HG03045 (cell line): ENCODE data around the gene EIF5AL1.
"Not testable (repeated sequence)": the region's sequence is repeated elsewhere in the genome, so short reads cannot be mapped to it uniquely, and the experiment has no call there.

Source experiments
- ATAC-seq: cut with Tn5 transposase; IDR thresholded peaks from one replicate; pipeline ENCODE4 v1.9.1; 2021; ENCODE audit warnings: mild to moderate bottlenecking, moderate library complexity; ENCODE audit not compliant: unreplicated experiment

The EIF5AL1 gene

DNA sequence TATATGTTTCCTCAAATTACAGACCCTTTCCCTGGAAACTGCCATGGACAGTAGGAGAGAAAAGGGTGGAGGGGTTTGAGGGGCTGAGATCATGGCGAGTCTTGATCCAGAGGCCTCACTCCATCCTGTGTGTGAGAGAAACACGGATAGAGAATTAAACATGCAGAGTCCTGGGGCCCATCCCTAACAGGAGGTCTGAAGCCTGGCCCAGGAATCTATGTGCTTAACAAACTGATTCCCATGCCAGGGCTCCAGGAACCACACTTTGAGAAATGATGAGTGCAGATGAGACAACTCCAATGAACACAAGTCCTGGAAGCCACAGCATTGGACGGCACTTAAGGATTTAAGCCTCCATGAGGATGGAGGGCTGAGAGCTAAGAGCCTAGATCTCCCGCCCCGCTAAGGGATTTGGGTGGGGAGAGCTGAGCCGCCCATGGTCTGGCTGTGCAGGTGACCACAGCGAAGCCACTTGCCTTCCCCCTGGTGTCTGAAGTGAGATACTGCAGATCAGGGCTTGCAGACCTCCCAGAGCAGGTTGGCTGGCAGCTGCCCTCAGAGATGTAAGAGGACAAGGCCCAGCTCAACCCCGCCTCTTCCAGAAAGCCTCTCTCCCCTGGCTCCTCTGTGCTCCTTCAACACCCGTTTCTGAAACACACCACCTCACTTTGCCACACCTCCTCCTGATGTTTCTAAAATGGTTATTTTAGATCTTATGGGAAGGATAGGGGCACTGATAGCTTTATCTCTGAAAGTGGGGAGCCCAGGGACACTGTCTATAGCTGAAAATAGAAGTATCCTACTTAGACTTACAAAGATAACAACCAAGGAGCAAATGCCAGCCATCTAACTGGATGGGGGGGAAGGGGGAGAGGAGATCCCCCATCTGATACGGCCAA lies 24.8 kb upstream of the EIF5AL1 start:
- no peak for ATAC-seq

- no peak for ATAC-seq
Observed at GRCh38 chr10:79488336-79488735, 24.0 kb upstream of the EIF5AL1 start.

DNA sequence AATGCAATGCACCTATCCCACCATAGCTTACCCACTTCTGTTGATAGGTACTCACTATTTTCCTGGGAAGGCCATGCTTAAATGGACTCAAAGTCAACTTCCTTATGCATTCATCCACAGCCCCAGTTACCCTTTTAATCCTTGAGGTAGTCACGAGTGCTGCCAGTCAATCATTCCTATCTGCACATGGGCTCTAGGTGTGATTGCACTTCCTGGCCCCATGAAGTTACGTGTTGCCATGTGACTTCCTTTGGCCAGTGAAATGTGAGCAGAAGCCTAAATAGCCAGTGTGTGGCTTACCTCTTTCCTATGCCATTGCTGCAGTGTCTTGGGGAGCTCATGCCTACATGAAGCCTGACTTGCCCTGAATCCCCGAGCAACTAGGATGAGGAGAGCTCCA lies 23.5 kb upstream of the EIF5AL1 start:
- no peak for ATAC-seq

DNA sequence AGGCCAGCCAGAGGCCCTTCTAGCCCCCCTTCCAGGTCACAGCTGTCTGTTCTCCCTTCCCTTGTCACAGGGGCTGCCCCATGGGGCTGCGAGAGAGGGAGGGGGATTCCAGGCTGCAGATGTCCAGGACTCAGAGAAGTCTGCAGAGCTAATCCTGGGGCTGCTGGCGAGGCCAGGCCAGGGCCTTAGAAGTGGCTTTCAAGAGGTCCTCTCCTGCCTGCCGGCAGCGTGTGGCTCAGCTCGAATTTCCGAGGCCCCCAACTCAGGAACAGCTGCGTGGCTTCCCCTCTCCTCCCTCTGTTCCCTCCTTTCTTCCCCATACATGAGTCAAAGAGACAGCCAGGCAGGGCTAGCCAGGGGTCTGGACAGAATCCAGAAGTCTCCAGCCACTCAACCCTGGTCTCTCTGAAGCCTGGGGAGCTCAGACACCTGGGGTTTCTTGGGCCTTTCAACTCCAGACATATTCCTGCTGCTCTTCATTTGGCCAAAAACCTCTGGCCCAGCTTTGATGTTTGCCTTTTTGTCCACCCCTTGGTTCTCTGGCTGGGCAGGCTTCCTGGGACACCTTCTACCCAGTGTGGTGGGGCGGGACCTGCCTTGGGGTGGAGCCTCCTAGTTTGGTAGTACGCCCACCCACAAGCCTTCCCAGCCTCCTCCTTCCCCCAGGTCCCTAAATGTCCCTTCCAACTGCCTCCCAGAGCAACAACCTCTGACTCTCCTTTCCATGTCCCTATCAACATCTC lies 21.8 kb upstream of the EIF5AL1 start:
- no peak for ATAC-seq

DNA sequence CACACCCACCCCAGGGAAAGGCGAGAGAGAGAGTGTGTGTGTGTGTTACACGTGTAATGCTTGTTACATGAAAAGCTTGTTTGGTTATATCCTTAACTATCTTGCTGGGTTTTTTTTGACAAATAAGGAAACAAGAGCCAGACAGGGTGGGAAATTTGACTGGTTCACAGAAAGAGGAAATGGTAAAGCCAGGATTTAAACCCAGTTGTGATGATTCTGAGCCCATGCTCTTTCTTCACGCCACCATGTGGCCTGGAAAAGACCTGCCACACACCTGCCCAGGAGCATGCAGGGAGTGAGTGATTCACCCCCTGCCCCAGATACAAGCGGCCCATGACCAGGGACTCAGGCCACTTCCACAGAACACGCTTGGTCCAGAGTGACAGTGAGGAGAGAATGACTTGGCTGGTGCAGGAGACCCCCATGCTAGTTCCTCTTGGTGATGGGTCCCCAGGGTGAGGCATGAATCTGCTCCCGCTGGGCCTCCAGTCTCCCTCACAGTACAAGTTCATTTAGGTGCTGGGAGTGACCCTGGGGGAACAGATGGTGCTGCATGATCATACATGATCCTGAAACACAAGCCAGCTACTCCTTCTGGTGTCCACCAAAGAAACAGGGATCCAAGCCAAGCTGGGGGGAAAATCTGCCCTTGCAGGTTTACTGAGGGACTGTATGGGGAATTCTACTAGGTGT lies 21.0 kb upstream of the EIF5AL1 start:
- ATAC-seq = no peak

GRCh38 chr10:79492256-79492655 lies 20.1 kb upstream of the EIF5AL1 start:
- no peak for ATAC-seq

DNA sequence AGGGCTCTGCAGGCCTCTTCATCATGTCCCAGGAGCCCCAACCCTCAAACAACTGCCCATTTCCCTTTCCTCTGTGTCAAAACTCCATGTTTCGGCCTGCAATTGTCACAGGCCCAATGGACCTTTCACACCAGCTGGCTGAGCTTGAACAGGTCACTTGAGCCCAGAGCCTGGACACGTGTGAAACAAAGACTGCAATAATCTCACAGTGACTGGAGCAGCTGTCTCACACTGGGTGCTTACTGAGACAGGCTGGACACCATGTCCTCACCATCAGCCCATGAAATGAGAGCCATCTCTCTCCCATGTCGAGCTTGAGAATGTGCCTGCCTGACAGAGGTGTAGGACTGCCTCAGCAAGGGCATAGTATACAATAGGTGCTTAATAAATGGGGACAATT lies 19.5 kb upstream of the EIF5AL1 start:
- no peak for ATAC-seq

DNA sequence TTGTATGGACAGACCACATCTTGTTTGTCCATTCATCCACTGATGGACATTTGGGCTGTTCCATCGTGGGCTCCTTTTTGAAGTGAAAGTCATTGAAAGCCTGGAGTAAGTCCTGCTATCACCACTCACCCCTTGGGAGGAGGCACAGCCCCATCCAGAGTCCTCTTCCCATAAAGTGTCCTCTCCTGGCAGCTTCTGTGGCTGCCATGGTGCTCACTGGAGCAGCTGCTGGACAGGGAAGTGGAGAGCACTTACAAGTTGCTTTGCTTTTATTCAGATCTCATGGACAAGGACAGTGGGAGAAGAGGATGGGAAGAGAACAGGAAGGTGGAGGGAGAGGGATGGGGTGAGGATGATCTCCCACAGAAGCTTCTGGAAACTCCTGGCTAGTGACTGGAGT lies 18.5 kb upstream of the EIF5AL1 start:
- no peak for ATAC-seq

DNA sequence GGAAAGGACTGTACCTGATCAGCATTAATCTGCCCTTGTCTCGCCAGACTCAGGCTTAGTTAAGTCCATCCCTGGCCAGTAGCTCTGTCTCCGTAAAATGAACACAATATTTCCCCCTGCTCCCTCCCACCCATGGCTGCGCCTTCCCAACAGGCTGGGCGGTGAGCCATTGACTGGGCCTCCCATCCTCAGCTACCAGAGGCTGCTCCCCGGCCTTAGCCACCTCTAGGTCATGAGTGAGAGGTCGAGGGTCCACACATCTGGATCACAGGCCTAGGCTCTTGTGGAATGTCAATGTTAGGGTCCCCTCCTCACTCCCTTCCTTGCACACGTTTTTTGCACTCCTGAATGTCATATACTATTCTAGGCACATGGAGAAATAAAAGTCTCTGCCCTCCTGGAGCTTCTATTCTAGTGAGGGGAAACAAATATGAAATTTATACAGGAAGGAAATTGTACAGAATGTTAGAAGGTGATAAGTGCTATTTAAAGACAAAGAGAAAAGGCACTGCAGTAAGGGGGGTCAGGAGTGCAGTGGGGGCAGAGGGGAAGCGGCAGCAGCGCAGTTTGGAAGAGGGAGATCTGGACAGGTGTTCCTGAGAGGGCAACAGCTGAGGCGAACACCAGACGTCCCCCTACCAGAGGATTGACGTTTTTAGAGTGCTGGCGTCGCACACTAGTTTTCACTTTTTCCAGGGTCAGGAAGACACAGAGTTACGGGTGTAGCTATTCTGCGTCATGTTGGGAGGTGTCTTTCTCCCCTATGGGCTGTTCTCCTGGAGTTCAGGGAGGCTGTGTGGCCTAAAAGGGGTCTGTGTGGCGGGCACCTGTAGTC lies 17.2 kb upstream of the EIF5AL1 start:
- ATAC-seq = no peak

DNA sequence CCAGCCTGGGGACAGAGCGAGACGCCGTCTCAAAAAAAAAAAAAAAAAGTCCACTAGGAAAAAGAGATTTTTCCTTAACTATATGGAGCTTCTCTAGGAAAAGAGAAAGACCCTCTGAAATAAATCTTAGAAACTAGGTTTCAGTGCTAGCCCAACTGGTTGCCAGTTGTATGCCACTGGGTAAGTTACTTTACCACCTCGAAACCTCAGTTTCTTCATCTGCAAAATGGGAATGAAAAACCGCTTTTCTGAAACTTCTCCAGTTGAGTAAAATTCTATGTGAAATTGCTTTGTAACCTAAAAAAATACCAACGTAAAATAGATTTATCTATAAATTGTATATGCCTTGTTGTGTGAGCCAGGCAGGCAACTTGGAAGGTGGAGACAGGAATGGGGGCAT lies 16.5 kb upstream of the EIF5AL1 start:
- ATAC-seq = no peak

- ATAC-seq = no peak
Observed at GRCh38 chr10:79496896-79497295, 15.4 kb upstream of the EIF5AL1 start.

DNA sequence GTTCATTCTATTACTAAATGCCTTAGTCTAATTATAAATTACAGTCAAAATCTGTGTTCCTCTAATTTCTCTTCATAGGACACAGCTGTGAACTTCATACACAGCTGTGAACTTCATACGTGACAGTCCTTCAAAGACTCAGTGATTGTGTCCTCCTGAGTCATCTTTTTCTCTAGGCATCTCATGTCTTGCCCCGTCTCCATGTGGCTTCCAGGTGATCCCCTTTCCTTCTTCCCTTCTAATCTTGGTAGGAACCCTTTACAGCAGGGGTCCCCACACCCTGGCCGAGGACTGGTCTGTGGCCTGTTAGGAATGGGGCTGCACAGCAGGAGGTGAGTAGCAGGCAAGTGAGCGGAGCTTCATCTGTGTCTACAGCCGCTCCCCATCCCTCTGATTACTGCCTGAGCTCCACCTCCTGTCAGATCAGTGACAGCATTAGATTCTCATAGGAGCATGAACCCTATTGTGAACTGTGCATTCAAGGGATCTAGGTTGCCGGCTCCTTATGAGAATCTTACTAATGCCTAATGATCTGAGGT lies 14.0 kb upstream of the EIF5AL1 start:
- no peak for ATAC-seq

DNA sequence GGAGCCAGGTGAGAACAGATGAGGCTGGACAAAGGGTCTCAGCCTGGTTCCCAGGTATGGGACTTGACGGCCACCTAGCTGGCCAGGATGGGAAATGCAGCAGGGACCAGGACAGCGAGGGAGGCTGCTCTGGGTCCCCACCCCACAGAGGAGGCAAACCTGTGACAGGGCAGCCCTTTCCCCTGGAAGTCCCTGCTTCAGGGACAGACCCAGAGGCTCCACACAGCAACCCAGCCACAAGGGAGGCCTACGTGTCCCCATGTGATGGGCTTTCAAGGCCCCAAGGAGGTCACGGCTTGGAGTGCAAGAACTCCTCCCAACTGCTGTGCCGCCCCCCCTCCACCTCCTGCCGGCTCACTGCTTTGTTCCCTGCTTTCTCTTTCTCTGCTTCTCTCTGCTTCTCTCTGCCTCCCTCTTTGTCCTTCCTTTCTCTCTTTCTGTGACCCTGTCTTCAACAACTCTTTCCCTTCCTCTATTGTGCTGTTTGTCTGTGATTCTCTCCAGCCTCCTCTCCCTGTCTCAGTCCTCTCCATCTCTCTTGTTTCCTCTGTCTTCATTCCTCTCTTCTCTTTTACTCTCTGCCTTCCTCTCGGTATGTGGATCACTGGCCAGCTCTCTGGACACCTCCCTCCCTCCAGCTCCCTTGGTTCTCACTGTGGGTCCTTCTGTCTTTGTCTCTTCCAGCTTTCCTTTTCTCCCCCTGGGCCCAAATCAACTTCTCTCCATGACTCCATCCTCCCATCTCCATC lies 9.6 kb upstream of the EIF5AL1 start:
- no peak for ATAC-seq

DNA sequence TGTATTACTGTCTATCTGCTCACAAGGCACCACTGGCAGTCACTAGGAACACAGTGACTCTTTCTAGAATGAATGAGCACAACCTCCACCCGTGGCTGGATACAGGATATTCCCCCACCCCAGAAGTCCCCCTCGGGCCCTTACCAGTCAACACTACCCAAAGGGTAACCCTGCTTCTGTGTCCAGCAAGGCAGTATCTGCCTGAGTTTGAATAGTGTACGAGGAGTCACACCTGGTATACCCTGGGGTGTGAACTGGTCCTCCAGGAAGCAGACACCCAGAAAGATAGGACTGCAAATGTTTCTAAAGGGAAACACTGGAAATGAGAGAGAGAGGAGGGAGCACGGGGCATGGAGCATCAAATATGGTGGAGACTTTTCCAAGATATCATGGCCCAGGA lies 8.5 kb upstream of the EIF5AL1 start:
- not testable (repeated sequence) for ATAC-seq

DNA sequence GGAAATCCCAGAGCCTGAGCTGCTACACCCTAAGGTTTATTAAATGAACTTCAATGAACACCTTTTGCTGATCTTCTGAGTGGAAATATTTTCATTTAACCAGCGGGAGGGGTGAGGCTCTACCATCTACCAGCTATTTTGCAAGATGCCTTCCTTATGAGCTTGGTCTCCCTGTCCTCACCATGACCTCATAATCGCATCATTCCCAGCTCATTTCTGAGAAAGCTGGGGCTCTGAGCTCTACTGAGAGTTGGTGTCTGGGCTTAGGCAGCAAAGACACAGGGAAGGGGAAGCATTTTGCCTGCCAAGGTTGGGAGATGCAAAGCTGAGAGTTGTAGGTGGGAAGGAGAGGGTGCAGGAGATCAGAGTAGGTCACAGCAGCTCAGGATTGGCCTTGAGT lies 7.8 kb upstream of the EIF5AL1 start:
- not testable (repeated sequence) for ATAC-seq

DNA sequence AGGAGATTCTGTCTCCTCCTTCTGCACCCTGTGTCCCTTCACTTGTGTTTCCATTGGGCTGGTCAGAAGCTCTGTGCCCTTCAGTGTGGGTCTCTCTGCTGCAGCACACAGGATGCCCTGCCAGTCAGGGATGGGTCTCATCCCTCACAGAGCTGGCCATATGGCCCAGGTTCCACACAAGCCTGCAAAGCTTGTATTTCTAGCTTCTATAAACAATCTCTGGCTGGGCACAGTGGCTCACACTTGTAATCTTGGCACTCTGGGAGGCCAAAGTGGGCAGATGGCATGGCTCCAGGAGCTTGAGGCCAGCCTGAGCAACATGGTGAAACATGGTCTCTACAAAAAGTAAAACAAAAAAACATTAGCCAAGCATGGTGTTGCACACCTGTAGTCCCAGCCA lies 7.0 kb upstream of the EIF5AL1 start:
- ATAC-seq = not testable (repeated sequence)

GRCh38 chr10:79505829-79506228 lies 6.5 kb upstream of the EIF5AL1 start:
- no peak for ATAC-seq

- no peak for ATAC-seq
Observed at GRCh38 chr10:79507440-79508167, 4.7 kb upstream of the EIF5AL1 start.

- ATAC-seq = not testable (repeated sequence)
Observed at GRCh38 chr10:79508245-79508644, 4.1 kb upstream of the EIF5AL1 start.
